Naive thymus-derived CD4-positive, alpha-beta T cell (primary cell): ENCODE data around the gene RNF166. TPM values are rescaled to one million over a fixed set of nuclear protein-coding genes. Genes with fewer than 3 reads are reported as not detected.
A peak's percentile ranks its signal among the peaks of the same experiment; 100 is the strongest.

Experiments
- ATAC-seq: fragments of 150-1000 bp; cut with Tn5 transposase; 2 replicates; pipeline ENCODE4 v1.10.0; 2021; ENCODE audit warnings: mild to moderate bottlenecking, moderate library complexity
- CTCF ChIA-PET: fragments of 350-600 bp; sonication (Branson Sonifier 250); formaldehyde crosslinking; loops from one replicate; lab custom pipeline; 2021; ENCODE audit warnings: antibody characterized with exemption; lab: Charles Lee
- POLR2A ChIA-PET: fragments of 350-600 bp; sonication (Branson Sonifier 250); formaldehyde crosslinking; loops from one replicate; lab custom pipeline; 2021; ENCODE audit warnings: antibody characterized with exemption, inconsistent platforms; lab: Charles Lee
- DNase-seq, 9 donors: peaks; one replicate each; pipeline versions ENCODE4 v3.0.0 to v3.0.0-alpha.2; 2020 to 2022; ENCODE audit warnings: mixed read lengths in 1 of 9
- H3K27ac ChIP-seq: one replicate; pipeline ENCODE4 v1.7.0; 2013; ENCODE audit warnings: mild to moderate bottlenecking, low read depth, low read length, moderate library complexity
- H3K27me3 ChIP-seq, 2 donors: one replicate each; pipeline ENCODE4 v1.7.0; 2013; ENCODE audit warnings: low read length in 2 of 2, mild to moderate bottlenecking in 2 of 2, moderate library complexity in 2 of 2; ENCODE audit not compliant: control insufficient read depth in 2 of 2, insufficient read depth in 2 of 2
- H3K36me3 ChIP-seq, 3 experiments: 1 replicate in 2 of 3; 2 replicates in 1 of 3; pipeline ENCODE4 v1.7.0; 2013; ENCODE audit warnings: low read length in 3 of 3, mild to moderate bottlenecking in 3 of 3, moderate library complexity in 1 of 3; ENCODE audit not compliant: insufficient read depth in 3 of 3, control insufficient read depth in 2 of 3
- H3K4me1 ChIP-seq, 2 donors: one replicate each; pipeline ENCODE4 v1.7.0; 2013; ENCODE audit warnings: low read length in 2 of 2, mild to moderate bottlenecking in 2 of 2, moderate library complexity in 1 of 2; ENCODE audit not compliant: control insufficient read depth in 2 of 2, insufficient read depth in 2 of 2
- H3K4me3 ChIP-seq: 2 replicates; pipeline ENCODE4 v1.7.0; 2013; ENCODE audit warnings: mild to moderate bottlenecking, low read length
- H3K9me3 ChIP-seq, 3 experiments: 1 replicate in 2 of 3; 2 replicates in 1 of 3; pipeline ENCODE4 v1.7.0; 2013; ENCODE audit warnings: low read length in 3 of 3; ENCODE audit not compliant: control insufficient read depth in 2 of 3
- H3K27ac Mint-ChIP-seq, 9 donors: one replicate each; pipeline ENCODE4 v1.8.0; 2020 to 2022; ENCODE audit warnings: mixed read lengths in 9 of 9, mild to moderate bottlenecking in 8 of 9, moderate library complexity in 5 of 9, inconsistent platforms in 2 of 9
- H3K27me3 Mint-ChIP-seq, 5 donors: one replicate each; pipeline ENCODE4 v1.8.0; 2021 to 2022; ENCODE audit warnings: mixed read lengths in 5 of 5, mild to moderate bottlenecking in 1 of 5
- H3K36me3 Mint-ChIP-seq, 5 donors: one replicate each; pipeline ENCODE4 v1.8.0; 2020 to 2022; ENCODE audit warnings: mixed read lengths in 5 of 5, mild to moderate bottlenecking in 3 of 5, inconsistent platforms in 1 of 5
- H3K4me1 Mint-ChIP-seq, 7 donors: one replicate each; pipeline ENCODE4 v1.8.0; 2020 to 2022; ENCODE audit warnings: mixed read lengths in 7 of 7, mild to moderate bottlenecking in 3 of 7, inconsistent platforms in 1 of 7
- H3K4me3 Mint-ChIP-seq, 10 donors: one replicate each; pipeline ENCODE4 v1.8.0; 2020 to 2022; ENCODE audit warnings: mild to moderate bottlenecking in 10 of 10, mixed read lengths in 10 of 10, moderate library complexity in 6 of 10, inconsistent platforms in 2 of 10
- H3K9me3 Mint-ChIP-seq, 11 donors: one replicate each; pipeline ENCODE4 v1.8.0; 2020 to 2022; ENCODE audit warnings: mixed read lengths in 11 of 11, mild to moderate bottlenecking in 4 of 11, inconsistent platforms in 1 of 11, moderate library complexity in 1 of 11
- intact Hi-C, 2 donors: fragments of 100-400 bp; cut with micrococcal nuclease; formaldehyde crosslinking; loops; one replicate each; pipeline ENCODE4 v1.15.1; 2023
- polyA plus RNA-seq, 2 donors: library from polyadenylated mRNA; unstranded; fragments of 300-500 nt; fragmentation: Illumina TruSeq; gene quantifications; one replicate each; pipeline ENCODE4 v1.2.3, GENCODE V29; 2021
- total RNA-seq, 6 experiments: library from RNA in 5 of 6; stranded (reverse) in 5 of 6; gene quantifications; 1 replicate in 5 of 6; 2 replicates in 1 of 6; pipeline ENCODE4 v1.2.3 and lab custom pipeline; 2021 to 2026

RNF166 gene
- total and polyA plus RNA-seq, 7 experiments from 2014 or later = 67.7 to 324 (median 100) TPM

DNA sequence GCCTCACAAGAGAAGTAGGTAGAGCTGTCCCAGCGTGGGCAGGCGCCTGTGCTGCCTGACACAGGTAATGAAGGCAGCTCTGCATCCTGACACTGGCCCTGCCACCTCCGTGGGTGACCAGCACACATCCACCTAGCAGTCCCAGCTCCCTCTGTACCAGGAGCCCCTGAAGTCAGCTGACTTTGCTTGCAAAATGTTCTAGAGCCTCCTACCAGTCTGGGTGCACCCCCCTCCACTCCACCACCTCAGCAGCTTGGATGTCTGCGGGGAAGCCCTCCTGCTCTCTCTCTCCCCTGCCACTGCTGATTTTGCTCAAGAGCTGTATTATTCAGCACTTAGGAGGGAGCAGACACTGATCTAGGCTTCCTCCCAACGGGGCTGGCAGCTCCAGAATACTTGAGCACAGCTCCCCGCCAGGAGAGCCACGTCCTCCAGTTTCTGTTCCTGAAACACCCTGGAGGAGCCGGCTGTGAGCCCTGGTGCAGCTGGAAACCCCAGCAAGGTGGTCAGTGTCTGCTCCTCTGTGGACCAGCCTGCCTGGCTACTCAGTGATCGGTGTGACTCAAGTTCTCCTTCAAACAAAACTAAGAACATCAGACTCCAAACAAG lies 1.0 kb downstream of the RNF166 start:
- H3K27me3 Mint-ChIP-seq = no peaks in the 10 kb centered on the region
- no peak for ATAC-seq
- intact Hi-C loops = loop anchor here (5.0 to 10.0 kb wide), 4 partner anchors 97 to 1020 kb away; partner anchors contain the start of genes BANP (in 1 of the 2), CDT1 (in 1 of the 2), VPS9D1 (in 1 of the 2) and ZFPM1 (in 1 of the 2)

DNA sequence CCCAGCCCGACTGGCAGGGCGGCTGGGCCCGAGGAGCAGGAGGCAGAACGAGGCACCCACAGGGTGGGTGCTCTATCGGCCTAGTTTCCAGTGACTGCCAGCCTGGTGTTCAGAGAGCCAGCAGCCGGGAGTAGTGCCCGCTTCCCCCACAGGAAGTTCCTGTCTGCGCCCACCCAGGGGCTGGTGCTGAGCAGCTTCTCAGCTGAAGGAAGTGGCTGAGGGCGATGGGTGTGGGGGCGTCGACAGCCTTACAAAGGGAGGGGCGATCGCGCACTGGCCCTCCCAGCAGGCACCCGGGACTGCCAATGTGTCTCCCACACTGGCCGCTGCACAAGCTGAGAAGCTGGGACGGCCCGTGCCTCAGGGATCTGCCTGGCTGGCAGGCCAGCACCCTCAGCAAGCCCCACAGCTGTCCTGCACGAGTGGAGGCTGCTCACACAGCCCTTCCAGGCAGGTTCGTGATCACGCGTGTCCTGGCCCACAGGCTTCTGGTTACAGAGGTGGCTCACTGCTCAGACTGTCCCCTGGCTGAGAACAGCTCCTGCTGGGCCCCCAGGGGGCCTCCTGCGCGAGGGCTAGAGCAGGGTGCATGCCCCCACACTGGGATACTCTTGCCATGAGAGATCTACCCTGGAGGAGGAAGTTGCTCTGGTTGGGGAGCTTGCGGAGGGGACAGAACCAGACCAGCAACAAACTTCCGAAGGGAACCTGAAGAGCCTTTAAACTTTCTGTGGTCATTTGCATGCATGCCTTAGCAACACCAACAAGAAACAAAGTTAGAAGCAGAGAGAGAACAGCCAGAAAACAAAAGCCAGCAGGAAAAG lies 2.5 kb downstream of the RNF166 start:
- peaks cover 0 to 17% (median 0%) of the 10 kb centered on the region in 3 experiments for H3K36me3 ChIP-seq
- DNase-seq (peak in 8 of 9 donors; percentile 49 to 73 (median 66)), ATAC-seq (peak; percentile 11)
- POLR2A ChIA-PET = interaction anchor here (0.7 to 7.0 kb wide), 14 partner anchors 14 to 154 kb away, joined by 3 to 134 read pairs (median 4); partner anchors contain the start of genes APRT, GALNS, MVD and SNAI3
- H3K27me3 Mint-ChIP-seq = no peaks in the 10 kb centered on the region
- no peaks in the 10 kb centered on the region for H3K9me3 ChIP-seq
- peaks cover 39 to 64% (median 44%) of the 10 kb centered on the region in 7 donors for H3K4me1 Mint-ChIP-seq
- H3K4me1 ChIP-seq = peaks cover 41 to 59% of the 10 kb centered on the region in 2 donors
- peak overlapping the region; percentile 56 for H3K4me3 ChIP-seq
- H3K27ac Mint-ChIP-seq = peak overlapping the region; percentile 85 to 98 (median 97)
- peak overlapping the region; percentile 78 to 98 (median 94) for H3K4me3 Mint-ChIP-seq
- H3K27me3 ChIP-seq = no peaks in the 10 kb centered on the region
- H3K36me3 Mint-ChIP-seq = peaks cover 0 to 21% (median 0%) of the 10 kb centered on the region in 5 donors
- CTCF ChIA-PET = interaction anchor here (0.8 to 1.8 kb wide), 2 partner anchors 33 to 54 kb away, joined by 4 to 8 read pairs; no protein-coding TSS in a partner anchor
- intact Hi-C loops = loop anchor here (1.0 to 10.0 kb wide), 7 partner anchors 34 to 1021 kb away; partner anchors contain the start of genes BANP (in 2 of the 2), CYBA (in 1 of the 2), GALNS (in 1 of the 2) and IL17C (in 1 of the 2)
- peak overlapping the region; percentile 88 for H3K27ac ChIP-seq
- H3K9me3 Mint-ChIP-seq = no peaks in the 10 kb centered on the region

More for the DNA sequence above, 1.0 kb downstream of the RNF166 start:
- H3K27me3 ChIP-seq = no peaks in the 10 kb centered on the region
- Mint-ChIP-seq H3K27ac (peak overlapping the region; percentile 85 to 98 (median 97)), H3K36me3 (peaks cover 0 to 20% (median 0%) of the 10 kb centered on the region in 5 donors), H3K4me1 (peaks cover 30 to 56% (median 44%) of the 10 kb centered on the region in 7 donors), H3K9me3 (no peaks in the 10 kb centered on the region), H3K4me3 (peak overlapping the region; percentile 78 to 98 (median 94))
- POLR2A ChIA-PET = interaction anchor here (0.6 to 4.4 kb wide), 12 partner anchors 12 to 152 kb away, joined by 3 to 33 read pairs (median 8); partner anchors contain the start of genes APRT, GALNS, MVD and TRAPPC2L
- H3K4me3 ChIP-seq = peak overlapping the region; percentile 56
- peaks cover 0 to 16% (median 0%) of the 10 kb centered on the region in 3 experiments for H3K36me3 ChIP-seq
- CTCF ChIA-PET = interaction anchor here (1.0 to 1.8 kb wide), 3 partner anchors 32 to 52 kb away, joined by 4 to 8 read pairs (median 6); no protein-coding TSS in a partner anchor
- DNase-seq = peak in 6 of 9 donors; percentile 48 to 80 (median 52)
- H3K9me3 ChIP-seq = no peaks in the 10 kb centered on the region
- peaks cover 30 to 44% of the 10 kb centered on the region in 2 donors for H3K4me1 ChIP-seq
- H3K27ac ChIP-seq = peak overlapping the region; percentile 88

DNA sequence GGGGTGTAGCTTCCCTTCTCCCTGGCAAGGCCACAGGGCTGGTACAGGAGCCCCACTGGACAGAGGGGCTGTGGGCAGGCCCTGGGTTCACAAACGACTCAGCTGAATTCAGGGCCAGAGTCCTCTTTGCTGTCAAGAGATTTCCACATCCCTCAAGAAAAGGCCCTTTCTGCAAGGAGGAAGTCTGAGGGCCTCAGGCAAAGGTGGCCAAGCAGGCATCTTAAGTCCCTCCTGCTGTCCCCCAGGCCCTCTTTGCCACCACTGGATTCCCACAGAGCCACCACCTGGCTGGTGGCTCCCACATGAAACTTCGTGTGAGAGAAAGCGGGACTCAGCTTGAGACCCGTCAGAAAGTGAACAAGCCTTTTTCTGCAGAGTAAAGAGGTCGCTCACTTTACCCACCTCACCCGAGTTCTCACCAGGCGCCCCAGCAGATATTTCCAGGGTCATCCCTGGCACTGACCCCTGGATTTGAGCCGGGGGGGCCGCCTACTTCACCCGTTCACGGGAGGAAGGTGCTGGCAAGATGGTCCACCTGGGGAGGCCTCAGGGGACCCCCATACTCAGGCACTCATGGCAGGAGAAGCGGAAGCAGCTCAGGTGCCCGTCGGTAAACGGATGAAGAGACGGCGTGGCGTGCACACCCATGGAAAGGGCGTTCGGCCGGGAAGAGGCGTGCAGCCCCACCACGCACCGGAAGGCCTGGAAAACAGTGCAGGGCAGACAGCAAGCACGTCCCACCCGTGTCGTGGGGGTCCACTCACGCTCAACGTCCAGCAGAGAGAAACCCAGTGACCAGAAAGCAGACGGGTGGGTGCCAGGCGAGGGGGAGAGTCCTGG lies 3.6 kb downstream of the RNF166 start:
- Mint-ChIP-seq H3K27me3 (no peaks in the 10 kb centered on the region), H3K36me3 (peaks cover 0 to 29% (median 3%) of the 10 kb centered on the region in 5 donors), H3K9me3 (no peaks in the 10 kb centered on the region), H3K4me1 (peaks cover 44 to 70% (median 51%) of the 10 kb centered on the region in 7 donors), H3K27ac (peak overlapping the region; percentile 85 to 98 (median 97)), H3K4me3 (peak overlapping the region; percentile 78 to 98 (median 94))
- H3K9me3 ChIP-seq = no peaks in the 10 kb centered on the region
- POLR2A ChIA-PET = interaction anchor here (0.6 to 7.0 kb wide), 18 partner anchors 13 to 1171 kb away, joined by 3 to 134 read pairs (median 6); partner anchors contain the start of genes CYBA, GALNS, MVD and SNAI3
- H3K27me3 ChIP-seq = no peaks in the 10 kb centered on the region
- intact Hi-C loops = loop anchor here (1.0 to 10.0 kb wide), 7 partner anchors 35 to 1022 kb away; partner anchors contain the start of genes BANP (in 2 of the 2), CYBA (in 1 of the 2), GALNS (in 1 of the 2) and IL17C (in 1 of the 2)
- peak overlapping the region; percentile 88 for H3K27ac ChIP-seq
- H3K4me1 ChIP-seq = peaks cover 41 to 67% of the 10 kb centered on the region in 2 donors
- peak overlapping the region; percentile 56 for H3K4me3 ChIP-seq
- DNase-seq (peak in 2 of 9 donors; percentile 24 to 33), ATAC-seq (no peak)
- CTCF ChIA-PET = interaction anchor here (0.8 to 2.5 kb wide), 4 partner anchors 10 to 53 kb away, joined by 3 to 10 read pairs (median 4); no protein-coding TSS in a partner anchor
- peaks cover 0 to 28% (median 6%) of the 10 kb centered on the region in 3 experiments for H3K36me3 ChIP-seq

DNA sequence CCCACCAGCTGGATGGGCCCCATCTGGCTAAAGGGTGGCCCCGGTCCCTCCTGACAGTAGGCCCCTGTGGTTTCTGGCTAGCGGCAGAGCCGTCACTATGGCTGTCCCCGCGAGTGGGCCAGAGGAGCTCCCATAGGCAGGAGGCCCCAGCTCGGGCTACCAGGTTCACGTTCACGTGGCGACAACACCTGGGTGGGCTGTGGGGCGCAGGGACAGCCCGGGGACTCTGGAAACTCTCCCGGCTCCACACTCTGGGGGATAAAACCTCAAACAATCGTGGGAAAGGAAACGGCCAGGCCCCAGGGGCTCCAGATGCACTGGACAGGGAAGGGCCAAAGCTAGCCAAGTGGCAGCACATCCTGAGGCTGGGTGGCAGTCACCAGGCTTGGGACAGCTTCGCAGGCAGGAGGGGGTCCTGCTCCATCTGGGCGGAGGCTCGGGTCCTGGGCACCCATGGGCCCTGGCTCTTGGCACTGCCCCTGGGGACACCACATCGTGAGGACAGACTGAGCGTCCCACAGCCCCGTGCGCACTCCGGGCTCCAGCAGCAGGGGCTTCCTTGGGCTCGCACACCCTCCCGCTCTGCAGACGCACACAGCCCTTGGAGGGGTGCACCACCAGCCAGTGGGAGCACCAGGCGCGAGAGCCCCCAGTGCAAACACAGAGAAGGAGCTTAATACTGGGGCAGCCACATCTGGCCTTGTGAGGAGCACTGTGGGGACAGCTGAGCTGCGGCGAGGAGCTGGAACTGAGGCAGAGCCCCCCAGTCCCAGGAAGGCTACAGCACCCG lies 4.4 kb downstream of the RNF166 start:
- Mint-ChIP-seq H3K9me3 (no peaks in the 10 kb centered on the region), H3K4me1 (peaks cover 36 to 68% (median 46%) of the 10 kb centered on the region in 7 donors), H3K4me3 (peak overlapping the region; percentile 78 to 98 (median 94)), H3K27ac (peak overlapping the region; percentile 85 to 98 (median 97)), H3K36me3 (peaks cover 0 to 31% (median 3%) of the 10 kb centered on the region in 5 donors), H3K27me3 (no peaks in the 10 kb centered on the region)
- H3K4me1 ChIP-seq = peaks cover 33 to 61% of the 10 kb centered on the region in 2 donors
- ChIA-PET POLR2A (interaction anchor here (0.6 to 7.0 kb wide), 14 partner anchors 13 to 1172 kb away, joined by 3 to 134 read pairs (median 6); partner anchors contain the start of genes CYBA, MVD, SNAI3 and TCF25), CTCF (interaction anchor here (0.5 to 2.5 kb wide), 6 partner anchors 9 to 514 kb away, joined by 3 to 17 read pairs (median 4); partner anchors contain the start of gene SNAI3)
- no peaks in the 10 kb centered on the region for H3K9me3 ChIP-seq
- ATAC-seq = no peak
- DNase-seq = peak in 1 of 9 donors; percentile 19
- H3K27ac ChIP-seq = peak overlapping the region; percentile 88
- H3K36me3 ChIP-seq = peaks cover 0 to 36% (median 9%) of the 10 kb centered on the region in 3 experiments
- H3K27me3 ChIP-seq = no peaks in the 10 kb centered on the region
- intact Hi-C loops = loop anchor here (1.0 to 10.0 kb wide), 16 partner anchors 9 to 1023 kb away; partner anchors contain the start of genes BANP (in 2 of the 2), GALNS (in 2 of the 2), MVD (in 2 of the 2) and SNAI3 (in 2 of the 2)
- H3K4me3 ChIP-seq = peak overlapping the region; percentile 56
